Iris pigment epithelial cell (primary cell): ENCODE results near the gene PDE5A.
"Not testable (repeated sequence)": the region's sequence is repeated elsewhere in the genome, so short reads cannot be mapped to it uniquely, and the experiment has no call there.

Experiments used
- DNase-seq: peaks from one replicate; pipeline ENCODE4 v3.0.0-alpha.2; 2011; ENCODE audit warnings: low read depth

The PDE5A gene

DNA sequence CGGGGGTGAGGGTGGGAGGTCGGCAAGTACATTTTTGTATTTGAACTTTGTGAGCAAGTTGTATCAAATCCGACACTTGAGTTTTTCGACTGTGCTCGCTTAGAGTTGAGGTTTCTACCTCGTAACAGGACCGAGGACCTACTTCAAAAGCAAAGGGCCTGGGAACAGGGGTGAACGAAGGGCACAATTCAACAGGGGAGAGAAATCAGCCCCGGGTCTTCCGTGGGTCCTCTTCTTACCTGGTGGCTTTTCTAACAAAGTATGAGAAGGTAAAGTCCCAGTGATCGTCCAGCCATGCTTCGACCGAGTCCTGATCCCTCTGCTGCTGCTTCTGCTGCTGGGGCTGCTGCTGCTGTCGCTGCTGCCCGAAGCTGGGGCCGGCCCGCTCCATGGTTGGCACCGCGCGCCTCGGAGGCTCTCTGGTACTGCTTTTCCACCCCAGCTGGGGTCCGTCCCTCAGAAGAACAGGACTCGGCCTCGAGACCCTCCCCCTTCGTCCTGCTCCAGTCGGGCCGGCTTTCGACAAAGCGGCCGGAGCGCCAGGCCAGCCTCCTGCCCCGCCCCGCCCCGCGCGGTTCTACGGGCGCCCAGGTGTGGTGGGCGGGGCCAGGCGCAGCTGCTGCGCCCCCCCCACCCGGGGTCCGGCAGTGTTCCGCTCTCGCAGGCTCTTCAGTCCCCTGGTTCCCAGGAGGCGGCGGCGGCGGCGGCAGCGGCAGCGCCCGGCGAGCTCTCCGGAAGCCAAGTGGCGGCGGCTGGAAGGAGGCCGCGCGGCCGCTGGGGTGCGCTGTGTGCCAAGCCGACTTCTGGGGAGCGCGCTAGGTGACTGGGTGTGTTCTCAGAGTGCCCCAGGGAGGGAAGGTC, at the start of gene PDE5A:
Gene PDE5A (minus strand): TSS at position 524 of the 861 bp plus-strand sequence. CDS start 133 bp downstream, at position 391.
- peak; percentile 87 for DNase-seq

DNA sequence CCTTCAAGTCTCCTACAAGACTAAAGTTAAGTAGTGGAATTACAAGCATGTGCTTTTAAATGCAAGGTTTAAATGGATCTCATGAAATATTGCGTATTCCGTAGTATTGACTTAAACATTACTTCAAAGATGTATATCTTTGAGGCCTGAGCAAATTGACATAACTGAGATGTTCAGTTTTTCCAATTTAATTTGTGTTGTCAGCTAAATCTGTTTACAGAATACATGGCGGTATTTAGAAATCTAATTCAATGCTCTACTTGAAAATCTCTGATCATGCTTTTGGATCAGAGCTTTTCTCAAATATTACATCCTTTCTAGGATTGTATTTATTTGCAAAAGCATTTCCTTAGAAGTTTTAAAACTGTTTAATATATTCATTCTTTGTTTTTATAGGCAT, 47.5 kb upstream of the PDE5A start:
- DNase-seq, result no peak

DNA sequence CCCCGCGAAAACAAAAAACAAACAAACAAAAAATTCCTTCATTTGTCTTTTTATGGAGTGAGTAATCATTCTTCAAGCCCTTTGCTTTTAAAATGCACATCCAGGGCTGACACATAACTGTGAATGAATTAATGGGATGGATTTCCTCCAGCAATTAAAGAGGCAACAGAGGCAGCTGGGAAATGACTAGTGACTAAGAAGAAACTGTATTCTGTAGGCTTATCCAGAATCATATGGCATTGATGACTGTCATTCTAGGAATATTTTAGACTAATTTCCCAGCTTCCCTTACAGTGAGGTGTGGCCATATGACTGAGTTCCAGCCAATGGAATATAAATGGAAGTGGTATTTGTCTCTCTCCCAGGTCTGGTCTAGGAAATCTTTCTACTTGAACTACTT, 46.8 kb upstream of the PDE5A start:
- no peak for DNase-seq

DNA sequence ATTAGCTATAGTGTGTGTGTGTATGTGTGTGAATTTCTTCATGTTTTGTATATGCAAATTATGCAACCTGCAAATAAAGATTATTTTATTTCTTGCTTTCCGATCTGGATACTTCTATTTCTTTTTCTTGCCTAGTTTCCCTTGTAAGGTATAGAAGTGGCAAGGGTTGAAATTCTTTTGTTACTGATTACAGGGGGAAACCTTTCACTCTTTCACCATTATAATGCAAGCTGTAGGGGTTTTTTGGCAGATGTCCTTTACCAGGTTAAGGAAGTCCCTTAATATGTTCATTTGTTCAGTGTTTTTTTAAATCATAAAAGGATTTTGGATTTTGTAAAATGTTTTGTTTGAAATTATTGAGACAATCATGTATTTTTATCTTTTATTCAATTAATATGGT, 44.3 kb upstream of the PDE5A start:
- DNase-seq, result no peak

DNA sequence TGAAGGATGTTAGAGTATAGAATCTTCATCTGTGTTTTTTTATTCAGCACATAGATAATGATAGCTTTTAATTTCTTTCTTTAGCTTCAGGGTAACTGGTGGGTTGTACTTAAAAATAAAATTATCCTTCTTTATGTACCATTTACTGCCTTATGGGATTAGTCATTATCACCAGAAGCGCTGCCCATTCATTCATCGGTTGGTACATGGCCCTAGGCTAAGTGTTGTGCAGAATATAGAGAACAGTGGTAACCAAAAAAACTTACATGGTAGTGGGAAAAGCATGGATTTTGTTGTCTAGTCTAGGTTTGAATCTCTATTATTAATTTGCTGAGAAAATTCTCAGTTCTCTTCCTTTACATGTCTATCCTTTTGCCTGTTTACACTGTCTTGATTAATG, 43.5 kb upstream of the PDE5A start:
- DNase-seq, result no peak

DNA sequence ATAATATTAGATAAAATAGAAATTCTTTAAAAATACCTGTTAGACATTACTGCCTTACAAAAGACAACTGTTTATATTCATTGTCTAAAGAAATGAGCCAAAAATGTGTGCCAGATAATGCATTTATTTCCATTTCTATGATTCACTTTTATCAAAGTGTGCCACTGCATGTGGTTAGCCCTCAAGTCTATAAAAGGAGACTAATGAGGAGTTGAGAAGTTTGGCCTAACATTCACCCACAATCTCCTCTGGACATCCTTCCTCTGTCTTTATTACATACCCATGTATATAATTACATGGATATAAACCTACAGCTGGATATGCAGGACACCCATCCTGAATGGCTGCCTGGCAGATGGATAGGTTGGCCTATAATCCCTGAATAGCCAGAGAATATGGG, 42.6 kb upstream of the PDE5A start:
- DNase-seq, result no peak

DNA sequence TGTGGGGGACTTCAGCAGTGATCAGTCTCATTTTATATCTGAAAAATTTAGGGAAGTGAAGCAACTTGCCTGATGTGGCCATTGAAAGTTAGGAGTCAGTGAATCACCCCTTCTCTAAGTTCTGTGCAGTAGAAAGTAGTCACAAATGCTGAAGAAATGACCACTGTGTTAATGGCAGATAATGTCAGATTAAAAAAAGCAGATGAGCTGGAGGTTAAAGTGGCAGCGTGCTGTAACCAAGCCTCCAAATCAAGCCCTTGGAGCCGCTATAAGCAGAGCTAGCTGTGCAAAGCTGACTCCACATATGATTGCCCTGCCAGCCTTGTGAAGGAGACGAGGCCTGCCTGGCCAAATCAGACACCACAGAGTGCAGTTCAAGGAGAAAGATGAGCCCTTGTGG, 39.2 kb upstream of the PDE5A start:
- DNase-seq, result no peak

DNA sequence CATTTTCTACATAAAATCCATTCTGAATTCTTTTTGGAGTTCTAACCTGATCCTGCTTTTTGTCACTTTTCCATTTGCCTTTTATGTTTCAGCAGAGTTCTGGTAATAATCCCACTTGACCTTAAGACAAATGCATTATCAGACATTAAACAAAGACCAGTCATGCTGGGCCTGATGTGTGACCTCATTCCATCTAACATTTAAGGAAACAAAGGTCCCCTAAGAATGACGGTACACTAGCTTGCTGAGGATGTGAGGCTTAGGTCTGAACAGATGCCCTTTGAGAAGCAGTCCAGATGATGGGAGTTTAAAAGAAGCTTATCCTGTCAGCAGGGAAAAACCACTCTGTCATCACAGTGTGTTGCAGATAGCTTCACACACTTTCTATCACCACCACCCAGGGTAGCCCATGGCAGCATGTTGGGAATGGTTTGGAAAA, 38.1 kb upstream of the PDE5A start:
- peak; percentile 34 for DNase-seq

DNA sequence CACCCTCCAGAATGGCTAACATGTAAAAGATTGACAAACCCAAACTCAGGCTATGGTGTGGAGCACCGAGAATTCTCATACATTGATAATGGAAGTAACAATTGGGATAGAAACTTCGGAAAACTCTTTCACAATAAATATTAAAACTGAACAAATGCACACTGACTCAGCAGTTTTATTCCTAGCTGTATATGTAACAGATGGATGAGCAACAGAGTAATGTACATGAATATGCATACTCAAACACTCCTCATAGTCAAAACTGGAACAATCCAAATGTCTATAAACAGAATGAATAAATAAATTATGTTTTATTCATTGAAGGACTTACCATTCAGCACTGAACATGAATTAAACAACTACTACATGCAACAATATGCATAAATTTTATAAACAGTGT, 37.1 kb upstream of the PDE5A start:
- no peak for DNase-seq

DNA sequence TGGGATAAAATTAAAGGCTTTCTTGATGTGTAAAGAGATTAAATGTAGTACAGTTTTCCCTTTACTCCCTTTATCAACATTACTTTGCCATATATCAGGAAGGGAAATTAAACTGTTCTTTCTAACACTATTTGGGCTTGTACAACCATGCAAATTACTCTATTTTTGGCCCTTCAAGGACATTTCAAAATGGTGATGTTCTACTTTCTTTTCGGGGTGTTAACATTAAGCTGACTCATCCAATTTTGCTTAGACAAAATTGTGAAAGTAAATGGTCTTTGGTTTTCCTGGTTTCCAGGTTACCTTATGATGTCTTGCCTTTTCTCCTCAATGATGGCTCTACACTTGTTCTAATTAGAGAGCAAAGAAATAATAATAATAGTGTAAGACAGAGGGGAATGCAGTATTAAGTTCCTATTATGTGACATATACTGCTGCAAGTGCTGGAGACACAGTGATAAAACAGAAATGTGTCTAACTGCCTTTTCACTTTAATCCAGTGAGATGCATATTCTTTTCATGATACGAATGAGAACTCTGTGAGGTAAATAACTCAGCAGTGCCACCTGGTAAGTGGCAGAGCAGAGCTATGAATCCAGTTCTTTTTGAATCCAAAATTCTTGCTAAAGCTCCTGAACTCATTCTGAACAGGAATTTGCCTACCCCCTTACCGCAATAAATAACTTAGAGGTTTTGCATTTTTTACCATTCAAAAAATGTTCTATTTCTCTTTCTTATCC, 35.7 kb upstream of the PDE5A start:
- peak; percentile 54 for DNase-seq

DNA sequence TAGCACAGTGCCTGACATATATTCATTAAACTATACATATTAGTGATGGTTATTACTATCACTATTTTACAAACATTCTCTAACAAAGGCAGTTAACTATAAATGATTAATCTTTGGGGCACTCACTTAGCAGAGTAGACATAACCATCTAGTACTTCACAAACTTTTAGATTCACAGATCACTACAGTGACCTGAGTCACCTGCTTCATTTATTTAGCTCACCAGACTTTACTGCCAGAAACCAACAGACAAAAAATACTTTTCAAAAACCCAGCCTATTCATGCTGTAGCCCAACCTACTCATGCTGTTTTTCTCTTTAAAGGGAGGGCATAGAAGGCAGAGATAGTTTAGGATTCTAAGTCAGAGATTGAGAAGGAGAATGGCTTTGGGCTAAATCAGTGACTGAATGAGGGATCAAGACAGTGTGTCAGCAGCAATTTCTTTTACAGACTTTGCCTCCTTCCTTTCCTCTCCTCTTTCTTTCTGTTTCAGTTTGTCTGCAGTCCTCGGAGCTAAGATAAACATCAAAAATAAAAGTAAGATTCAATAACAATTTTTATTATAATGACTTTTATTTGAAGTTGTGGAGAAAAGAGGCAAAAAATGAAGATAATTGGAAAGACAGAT, 34.7 kb upstream of the PDE5A start:
- peak; percentile 34 for DNase-seq

DNA sequence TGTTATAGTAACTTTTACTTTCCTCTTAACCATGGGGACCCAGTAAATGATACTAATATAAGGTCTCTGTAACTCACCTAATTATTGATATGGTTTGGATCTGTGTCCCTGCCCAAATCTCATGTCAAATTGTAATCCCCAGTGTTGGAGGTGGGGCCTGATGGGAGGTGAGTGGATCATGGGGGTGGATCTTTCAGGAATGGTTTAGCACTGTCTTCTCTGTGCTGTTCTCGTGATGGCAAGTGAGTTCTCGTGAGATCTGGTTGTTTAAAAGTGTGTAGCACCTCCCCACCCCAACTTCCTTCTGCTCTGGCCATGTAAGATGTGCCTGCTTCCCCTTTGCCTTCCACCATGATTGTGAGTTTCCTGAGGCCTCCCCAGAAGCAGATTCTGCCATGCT, 34.0 kb upstream of the PDE5A start:
- not testable (repeated sequence) for DNase-seq

DNA sequence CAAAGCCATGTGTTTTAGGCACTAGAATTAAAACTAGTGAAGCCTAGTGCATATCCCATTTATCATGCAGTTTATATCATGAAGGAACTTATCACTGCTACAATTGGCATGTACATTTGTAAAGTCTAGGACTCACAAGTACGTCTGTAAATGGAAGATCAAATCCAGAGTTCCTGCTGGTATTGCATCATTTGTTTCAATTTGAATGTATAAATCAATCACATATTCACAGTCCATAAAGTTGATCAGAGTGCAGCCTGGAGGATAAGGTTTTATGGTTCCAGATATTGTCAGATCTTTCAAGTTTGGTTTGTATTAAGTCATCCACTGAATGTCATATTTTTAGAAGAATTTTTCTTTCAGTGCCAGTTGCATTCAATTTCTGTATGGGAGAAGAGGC, 32.6 kb upstream of the PDE5A start:
- DNase-seq, result no peak

DNA sequence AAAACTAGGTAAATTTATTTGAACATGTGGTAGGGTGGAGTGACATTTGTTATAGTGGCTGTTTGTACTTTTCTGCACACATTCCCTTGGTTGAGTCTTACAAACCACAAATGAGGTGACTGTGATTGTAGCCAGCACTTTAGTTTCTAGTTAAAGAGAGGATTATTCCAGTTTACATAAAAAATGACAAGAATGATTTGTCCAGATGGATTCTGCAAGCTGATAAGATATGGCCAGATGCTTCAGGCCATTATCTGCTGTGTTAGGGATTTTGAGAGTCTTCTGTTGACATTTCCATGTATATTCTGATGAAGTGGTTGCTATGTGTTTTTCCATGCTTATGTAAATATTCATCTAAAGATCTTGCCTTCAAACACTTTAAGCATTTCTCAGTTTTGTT, 31.0 kb upstream of the PDE5A start:
- peak; percentile 71 for DNase-seq

DNA sequence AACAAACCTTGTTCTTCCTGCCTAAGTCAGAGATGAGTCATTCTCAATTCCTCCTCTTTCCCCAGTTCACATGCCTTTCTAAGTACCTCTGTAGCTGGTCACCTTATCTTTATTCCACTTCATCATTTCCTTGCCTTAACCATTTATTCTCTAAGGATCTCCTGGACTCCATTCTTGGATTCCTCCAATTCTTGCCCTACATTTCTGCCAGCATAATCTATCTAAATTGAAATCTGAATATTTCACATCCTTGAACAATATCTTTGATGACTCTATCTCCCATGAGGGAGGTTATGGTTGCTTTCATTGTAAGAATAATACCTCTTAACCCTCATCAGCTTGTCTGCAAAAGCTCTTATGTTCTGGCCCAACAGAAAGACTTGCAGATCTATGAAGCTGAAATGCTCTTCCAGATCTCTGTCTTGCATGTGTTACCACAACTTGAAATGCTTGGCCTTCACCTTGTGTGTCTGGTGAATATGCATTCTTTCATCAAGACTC, 28.6 kb upstream of the PDE5A start:
- DNase-seq, result peak; percentile 84

DNA sequence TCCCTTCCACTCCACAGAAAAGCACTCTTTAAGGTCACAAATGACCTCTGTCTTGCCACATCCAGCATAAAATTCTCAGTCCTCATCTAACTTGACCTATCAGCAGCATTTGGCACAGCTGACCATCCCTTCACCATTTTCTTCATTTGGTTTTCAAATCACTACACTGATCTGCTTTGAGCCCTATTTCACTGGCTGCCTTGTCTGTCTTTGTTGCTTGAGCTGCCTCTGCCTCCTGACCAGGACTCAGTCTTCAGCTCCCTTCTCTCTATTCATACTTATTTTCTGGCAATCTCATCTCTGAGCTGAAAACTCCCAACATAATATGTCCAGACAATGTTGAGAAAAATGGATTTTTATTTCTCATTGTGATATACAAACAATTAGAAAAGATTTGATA, 27.7 kb upstream of the PDE5A start:
- no peak for DNase-seq

DNA sequence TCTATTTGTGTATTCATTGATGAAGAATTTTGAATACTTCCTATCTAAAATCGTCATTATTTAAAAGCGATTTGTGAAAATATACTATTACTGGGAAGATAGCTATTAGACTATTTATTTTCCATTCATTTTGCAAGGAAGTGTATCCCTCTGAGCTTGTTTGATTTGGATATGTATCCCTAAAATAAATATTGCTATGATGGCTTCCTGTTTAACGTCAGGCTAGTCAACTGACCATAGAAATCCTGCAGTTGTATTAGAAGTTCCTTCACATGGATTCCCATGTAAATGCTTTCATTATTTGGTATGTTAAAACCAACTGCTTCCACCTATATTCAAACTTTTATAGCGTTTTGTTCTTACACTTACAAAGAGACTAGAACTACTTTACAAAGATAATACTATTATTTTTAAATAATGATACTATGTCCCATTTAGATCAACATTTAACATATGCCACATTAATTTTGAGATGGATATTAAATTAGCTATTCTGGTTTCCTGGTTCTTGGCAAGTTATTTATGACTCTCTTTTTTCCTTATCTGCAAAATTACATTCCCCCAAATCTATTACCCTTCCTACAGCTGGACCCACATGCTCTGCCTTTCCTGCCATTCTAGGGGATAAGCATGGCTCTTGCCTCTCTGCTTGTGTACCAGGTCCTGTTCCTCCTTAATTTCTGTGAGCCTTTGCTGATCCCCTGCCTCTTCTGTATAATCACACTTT, 26.7 kb upstream of the PDE5A start:
- DNase-seq, result no peak

DNA sequence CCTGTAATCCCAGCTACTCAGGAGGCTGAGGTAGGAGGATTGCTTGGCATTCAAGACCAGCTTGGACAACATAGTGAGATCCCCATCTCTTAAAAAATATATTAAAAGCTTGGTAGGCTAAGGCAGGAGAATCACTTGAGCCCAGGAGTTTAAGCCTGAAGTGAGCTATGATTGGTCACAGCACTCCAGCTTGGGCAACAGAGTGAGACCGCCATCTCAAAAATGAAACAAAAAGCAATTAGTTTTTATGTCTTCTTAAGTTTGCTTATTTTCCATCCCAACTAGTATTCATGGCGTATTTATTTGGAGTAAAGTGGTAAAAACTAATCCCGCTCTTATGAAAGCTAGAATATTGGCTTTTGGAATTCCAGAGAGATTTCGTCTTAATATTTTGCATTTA, 25.4 kb upstream of the PDE5A start:
- DNase-seq, result peak; percentile 71

DNA sequence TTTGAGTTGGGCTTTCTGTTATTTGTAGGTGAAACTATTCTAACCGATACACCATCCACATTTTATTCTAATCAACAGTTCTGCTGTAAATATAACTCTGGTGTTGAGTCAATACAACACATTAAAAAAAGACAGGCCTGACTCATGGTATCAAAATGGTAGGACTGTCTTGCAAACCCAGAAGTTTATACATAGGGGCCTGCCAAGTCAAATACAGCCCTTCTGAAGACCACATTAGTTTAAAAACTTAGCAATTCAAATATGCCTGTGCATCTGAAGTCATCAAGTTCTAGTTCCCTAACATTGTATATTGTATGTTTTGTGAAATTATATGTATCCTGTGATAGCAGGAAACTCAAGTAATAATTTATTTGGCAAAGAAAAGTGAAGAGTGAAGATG, 24.4 kb upstream of the PDE5A start:
- DNase-seq, result peak; percentile 92

DNA sequence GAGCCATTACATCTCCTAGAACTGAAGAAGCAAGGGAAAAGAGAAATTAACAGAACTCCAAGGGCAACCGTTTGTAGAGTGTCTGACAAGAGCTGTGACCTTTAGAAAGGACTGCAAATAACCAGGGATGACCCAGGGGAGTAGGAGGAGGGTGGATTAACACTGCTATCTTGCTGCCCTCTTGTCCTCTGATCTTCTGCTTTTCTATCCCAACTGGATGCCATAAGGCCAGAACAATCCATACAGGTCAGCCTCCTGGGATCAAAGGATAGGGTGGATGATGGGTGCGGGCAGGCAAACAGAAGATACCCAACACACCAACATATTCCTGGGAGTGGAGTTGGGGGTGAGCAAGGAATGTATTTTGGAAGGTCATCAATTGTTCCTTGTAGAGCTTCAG, 19.8 kb upstream of the PDE5A start:
- no peak for DNase-seq

DNA sequence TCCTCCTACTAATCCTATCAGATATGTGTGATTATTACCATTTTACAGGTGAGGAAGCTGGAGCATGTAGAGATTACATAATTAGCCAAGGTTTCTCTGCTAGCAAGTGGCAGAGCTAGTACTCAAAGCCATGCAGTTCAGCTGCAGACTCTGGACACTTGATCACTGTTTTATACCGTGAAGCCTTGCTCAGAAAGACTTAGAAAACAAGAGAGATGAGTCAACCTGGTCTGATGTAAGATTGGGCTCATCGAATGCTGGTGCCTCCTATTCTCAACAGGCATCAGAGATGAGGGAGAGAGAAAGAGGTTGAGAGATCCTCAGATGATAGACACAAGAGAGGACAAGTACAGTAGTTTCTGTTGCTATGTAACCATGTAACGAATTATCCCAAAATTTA, 19.0 kb upstream of the PDE5A start:
- peak; percentile 83 for DNase-seq
